H1 (cell line): ENCODE measurements around the gene TK1. TPM values are rescaled to one million over a fixed set of nuclear protein-coding genes. Genes with fewer than 3 reads are reported as not detected.

Source experiments
- GTF2F1 ChIP-seq: IDR thresholded peaks from 2 replicates; pipeline ENCODE4 v1.6.1; 2012; ENCODE audit warnings: low read depth, low read length, improper control_type of control experiment, borderline replicate concordance
- KDM5A ChIP-seq: fragments of 200-600 bp; IDR thresholded peaks from 2 replicates; pipeline ENCODE4 v1.7.1; 2012; ENCODE audit warnings: mild to moderate bottlenecking, low read length, inconsistent platforms, mixed read lengths
- NRF1 ChIP-seq: IDR thresholded peaks from 2 replicates; pipeline ENCODE4 v1.6.1; 2011; ENCODE audit warnings: mild to moderate bottlenecking, low read depth, low read length, improper control_type of control experiment
- RNF2 ChIP-seq: fragments of 200-900, 300-1000 bp; sonication (generic); IDR thresholded peaks from 2 replicates; pipeline ENCODE4 v1.7.1; 2016; ENCODE audit warnings: borderline replicate concordance, low read depth, mild to moderate bottlenecking, antibody characterized with exemption, low read length; ENCODE audit not compliant: poor library complexity, severe bottlenecking; ENCODE audit errors: missing control alignments
- TBP ChIP-seq: IDR thresholded peaks from 2 replicates; pipeline ENCODE4 v1.6.1; 2011; ENCODE audit warnings: low read depth, low read length, improper control_type of control experiment
- polyA plus RNA-seq, 7 experiments: library from polyadenylated mRNA; depleted of rRNA in 3 of 7; stranded (reverse) in 5 of 7; unstranded in 2 of 7; fragments of >200 nt in 5 of 7; fragments of 200-250 nt in 2 of 7; gene quantifications; 1 replicate in 5 of 7; 2 replicates in 1 of 7; 4 replicates in 1 of 7; pipeline versions ENCODE4 v1.2.1 to v1.2.3, GENCODE V29; 2011 to 2013; ENCODE audit warnings: missing spikeins in 2 of 7, mixed read lengths in 2 of 7
- total RNA-seq: library from RNA; stranded (reverse); fragmentation: NEBNext Ultra II Directional; extraction: Animal tissue kit (Norgen Biotek cat#: 25700); gene quantifications from 2 replicates; pipeline ENCODE4 v1.2.1, GENCODE V29; 2021
- TF ChIP-seq, protein P1 (sequence below): IDR thresholded peaks from 2 replicates; pipeline ENCODE4 v1.6.1; 2012; ENCODE audit warnings: inconsistent platforms

The TK1 gene
- total and polyA plus RNA-seq, 2 of the 8 experiments (the other 6 are each of a cell fraction or from before 2014, with no cell fraction given): 66.9 to 147 TPM

DNA sequence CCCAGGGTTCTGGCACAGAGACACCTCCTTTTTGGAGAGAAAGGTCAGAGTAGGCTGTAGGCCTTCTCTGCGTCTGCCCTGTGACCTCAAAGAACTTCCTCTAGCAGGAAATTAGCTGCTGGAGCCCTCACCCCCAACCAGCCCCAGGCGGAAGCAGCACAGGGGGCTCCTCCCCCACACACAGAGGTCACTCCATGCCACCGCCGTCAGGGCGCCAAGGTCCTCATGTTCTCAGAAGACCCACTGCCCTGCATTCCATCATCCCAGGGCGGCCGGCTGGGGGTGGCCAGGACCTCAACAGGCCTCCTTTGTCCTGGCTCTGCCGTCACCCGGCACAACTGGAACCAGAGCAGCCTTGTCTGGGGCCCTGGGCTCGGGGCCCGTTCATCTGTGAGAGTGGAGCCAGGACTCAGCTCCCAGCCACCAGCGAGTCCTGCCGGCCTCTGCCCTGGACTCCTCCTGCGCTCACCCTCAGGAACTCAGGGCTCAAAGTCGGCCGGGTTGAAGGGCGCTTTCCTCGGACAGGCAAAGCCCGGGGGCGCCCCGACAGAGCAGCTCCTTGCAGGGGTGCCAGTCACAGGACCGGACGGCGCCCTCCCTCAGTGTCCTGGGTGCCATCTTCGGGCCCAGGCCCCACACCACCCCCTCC is 59.5 kb downstream of the TK1 start (continued):
- TF ChIP-seq RNF2 (no peak), TBP (no peak), KDM5A (no peak), GTF2F1 (no peak), NRF1 (no peak)
- TF ChIP-seq, protein P1, sequence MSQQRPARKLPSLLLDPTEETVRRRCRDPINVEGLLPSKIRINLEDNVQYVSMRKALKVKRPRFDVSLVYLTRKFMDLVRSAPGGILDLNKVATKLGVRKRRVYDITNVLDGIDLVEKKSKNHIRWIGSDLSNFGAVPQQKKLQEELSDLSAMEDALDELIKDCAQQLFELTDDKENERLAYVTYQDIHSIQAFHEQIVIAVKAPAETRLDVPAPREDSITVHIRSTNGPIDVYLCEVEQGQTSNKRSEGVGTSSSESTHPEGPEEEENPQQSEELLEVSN: no peak
